Right atrium auricular region (tissue), 2 donors: ENCODE data around the gene PVALEF. TPM values are rescaled to one million over a fixed set of nuclear protein-coding genes. Genes with fewer than 3 reads are reported as not detected.

Experiments
- DNase-seq: peaks from one replicate; pipeline ENCODE4 v3.0.0-alpha.2; 2019; ENCODE audit warnings: low spot score
- H3K27ac ChIP-seq, 2 donors: fragments of 200-600 bp; sonication (generic); 1 replicate in 1 of 2; 2 replicates in 1 of 2; pipeline ENCODE4 v1.5.1; 2016 to 2019
- H3K27me3 ChIP-seq, 2 donors: fragments of 200-600 bp; sonication (generic); one replicate each; pipeline versions ENCODE4 v1.5.1 to v1.6.0; 2017 to 2019
- H3K36me3 ChIP-seq: fragments of 200-600 bp; sonication (generic); one replicate; pipeline ENCODE4 v1.5.1; 2016
- H3K4me1 ChIP-seq, 2 donors: fragments of 200-600 bp; sonication (generic); one replicate each; pipeline versions ENCODE4 v1.5.1 to v1.6.0; 2017 to 2019
- H3K4me3 ChIP-seq, 2 donors: fragments of 200-600 bp; sonication (generic); 1 replicate in 1 of 2; 2 replicates in 1 of 2; pipeline ENCODE4 v1.5.1; 2017 to 2019; ENCODE audit warnings: mild to moderate bottlenecking in 1 of 2, moderate library complexity in 1 of 2
- H3K9me3 ChIP-seq, 2 donors: fragments of 200-600 bp; sonication (generic); one replicate each; pipeline ENCODE4 v1.5.1; 2019
- total RNA-seq, 2 donors: library from RNA; depleted of rRNA; stranded (reverse); fragments of >200 nt; gene quantifications; one replicate each; pipeline ENCODE4 v1.1.0, GENCODE V29; 2016
- TF ChIP-seq, protein P1 (sequence below), 2 donors: fragments of 200-600 bp; sonication (generic); IDR thresholded peaks; one replicate each; pipeline ENCODE4 v1.5.1; 2019; ENCODE audit warnings: antibody characterized with exemption in 2 of 2

Gene PVALEF
- total RNA-seq, 2 donors from 2014 or later, result not detected

DNA sequence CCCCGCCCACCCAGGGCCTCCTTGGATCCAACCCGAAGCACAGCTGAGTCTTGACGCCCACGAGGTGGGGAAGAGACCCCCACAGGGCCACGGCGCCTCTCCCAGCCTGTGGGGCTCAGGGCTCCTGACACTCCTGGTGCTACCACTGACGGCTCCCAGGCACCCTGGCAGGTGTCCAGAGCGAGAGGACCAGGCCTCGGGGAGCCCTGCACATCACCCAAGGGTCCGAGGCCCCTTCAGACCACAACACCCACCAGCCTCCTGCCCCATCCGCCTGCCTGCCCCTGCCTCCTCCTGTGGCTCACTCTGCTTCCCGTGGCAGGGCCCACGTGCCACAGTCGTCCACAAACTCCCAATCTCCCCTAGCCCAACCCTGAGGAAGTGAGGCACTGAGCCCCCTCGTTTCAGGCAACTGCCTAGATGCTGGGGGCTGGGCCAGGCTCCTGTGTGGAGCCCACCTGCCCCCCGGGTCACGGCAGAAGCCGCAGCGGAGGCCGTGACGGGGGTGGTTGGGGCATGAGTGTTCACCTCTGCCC is 29.0 kb downstream of the PVALEF start:
- no peaks in the 10 kb centered on the region for H3K9me3 ChIP-seq
- no peaks in the 10 kb centered on the region for H3K36me3 ChIP-seq
- TF ChIP-seq, protein P1, sequence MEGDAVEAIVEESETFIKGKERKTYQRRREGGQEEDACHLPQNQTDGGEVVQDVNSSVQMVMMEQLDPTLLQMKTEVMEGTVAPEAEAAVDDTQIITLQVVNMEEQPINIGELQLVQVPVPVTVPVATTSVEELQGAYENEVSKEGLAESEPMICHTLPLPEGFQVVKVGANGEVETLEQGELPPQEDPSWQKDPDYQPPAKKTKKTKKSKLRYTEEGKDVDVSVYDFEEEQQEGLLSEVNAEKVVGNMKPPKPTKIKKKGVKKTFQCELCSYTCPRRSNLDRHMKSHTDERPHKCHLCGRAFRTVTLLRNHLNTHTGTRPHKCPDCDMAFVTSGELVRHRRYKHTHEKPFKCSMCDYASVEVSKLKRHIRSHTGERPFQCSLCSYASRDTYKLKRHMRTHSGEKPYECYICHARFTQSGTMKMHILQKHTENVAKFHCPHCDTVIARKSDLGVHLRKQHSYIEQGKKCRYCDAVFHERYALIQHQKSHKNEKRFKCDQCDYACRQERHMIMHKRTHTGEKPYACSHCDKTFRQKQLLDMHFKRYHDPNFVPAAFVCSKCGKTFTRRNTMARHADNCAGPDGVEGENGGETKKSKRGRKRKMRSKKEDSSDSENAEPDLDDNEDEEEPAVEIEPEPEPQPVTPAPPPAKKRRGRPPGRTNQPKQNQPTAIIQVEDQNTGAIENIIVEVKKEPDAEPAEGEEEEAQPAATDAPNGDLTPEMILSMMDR (IDR thresholded peaks at IDR 0.05), result no peak
- no peak overlapping the region for H3K27ac ChIP-seq
- H3K4me3 ChIP-seq, result no peak overlapping the region
- no peaks in the 10 kb centered on the region for H3K27me3 ChIP-seq
- no peak for DNase-seq
- H3K4me1 ChIP-seq, result no peaks in the 10 kb centered on the region

DNA sequence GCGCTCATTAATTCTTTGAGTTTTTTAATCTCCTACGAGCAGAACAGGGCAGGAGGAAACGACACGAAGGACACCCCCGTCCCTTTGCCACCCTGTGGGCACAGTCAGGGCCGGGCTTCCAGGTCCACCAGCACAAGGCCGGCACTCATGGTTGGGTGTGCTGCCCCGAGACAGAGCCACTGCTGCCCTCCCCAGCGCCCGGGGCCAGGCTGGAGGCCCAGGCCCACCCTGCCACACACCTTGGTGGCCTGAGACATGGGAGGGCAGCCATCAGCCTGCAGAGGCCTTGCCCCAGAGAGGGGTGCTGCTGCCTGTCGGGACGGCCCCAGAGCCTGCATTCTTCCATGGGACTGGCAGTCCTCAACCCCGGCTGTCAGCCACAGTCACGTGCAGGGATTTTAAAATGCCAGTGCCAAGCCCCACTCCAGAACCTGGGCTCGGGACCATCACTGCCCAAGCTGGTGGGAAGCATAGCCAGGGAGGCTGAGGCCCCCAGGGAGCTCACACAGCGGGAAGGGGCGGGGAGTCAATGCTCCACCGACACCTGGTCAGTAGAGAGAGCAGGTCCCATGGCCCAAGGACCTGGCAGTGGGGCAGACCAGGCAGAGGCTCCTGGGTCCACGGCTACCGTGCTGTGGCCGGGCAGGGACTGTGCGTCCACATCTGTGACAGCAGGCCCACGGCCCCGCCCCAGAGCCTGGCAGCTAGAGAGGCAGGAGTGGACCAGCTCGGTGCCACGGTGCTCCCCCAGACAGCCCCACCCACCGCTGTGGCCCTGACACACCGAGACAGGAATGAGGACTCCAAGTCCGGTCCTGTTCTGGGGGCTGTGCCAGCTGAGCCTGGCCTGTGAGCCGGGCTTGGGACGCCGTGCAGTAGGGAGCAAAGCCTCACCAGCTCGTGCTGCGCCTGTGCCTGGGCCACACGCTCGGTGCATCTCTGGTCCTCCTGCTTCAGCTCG is 29.9 kb downstream of the PVALEF start:
- no peaks in the 10 kb centered on the region for H3K9me3 ChIP-seq
- H3K36me3 ChIP-seq, result no peaks in the 10 kb centered on the region
- no peak overlapping the region for H3K27ac ChIP-seq
- H3K4me1 ChIP-seq, result no peaks in the 10 kb centered on the region
- no peak for DNase-seq
- TF ChIP-seq, protein P1 (IDR thresholded peaks at IDR 0.05), result no peak
- no peaks in the 10 kb centered on the region for H3K27me3 ChIP-seq
- no peak overlapping the region for H3K4me3 ChIP-seq

GRCh38 chr17:81195941-81196495 is 30.7 kb downstream of the PVALEF start:
- no peaks in the 10 kb centered on the region for H3K36me3 ChIP-seq
- peaks cover 0 to 8% of the 10 kb centered on the region in 2 donors for H3K4me1 ChIP-seq
- H3K27ac ChIP-seq, result no peak overlapping the region
- no peaks in the 10 kb centered on the region for H3K27me3 ChIP-seq
- no peak overlapping the region for H3K4me3 ChIP-seq
- no peaks in the 10 kb centered on the region for H3K9me3 ChIP-seq
- TF ChIP-seq, protein P1 (IDR thresholded peaks at IDR 0.05), result no peak
- no peak for DNase-seq

- Histone ChIP-seq H3K4me3 (no peak overlapping the region), H3K9me3 (no peaks in the 10 kb centered on the region), H3K36me3 (no peaks in the 10 kb centered on the region), H3K4me1 (peaks cover 0 to 9% of the 10 kb centered on the region in 2 donors), H3K27ac (no peak overlapping the region), H3K27me3 (no peaks in the 10 kb centered on the region)
- TF ChIP-seq, protein P1 (IDR thresholded peaks at IDR 0.05), result no peak
- no peak for DNase-seq
These were observed 31.4 kb downstream of the PVALEF start for GRCh38 chr17:81196505-81197408.

DNA sequence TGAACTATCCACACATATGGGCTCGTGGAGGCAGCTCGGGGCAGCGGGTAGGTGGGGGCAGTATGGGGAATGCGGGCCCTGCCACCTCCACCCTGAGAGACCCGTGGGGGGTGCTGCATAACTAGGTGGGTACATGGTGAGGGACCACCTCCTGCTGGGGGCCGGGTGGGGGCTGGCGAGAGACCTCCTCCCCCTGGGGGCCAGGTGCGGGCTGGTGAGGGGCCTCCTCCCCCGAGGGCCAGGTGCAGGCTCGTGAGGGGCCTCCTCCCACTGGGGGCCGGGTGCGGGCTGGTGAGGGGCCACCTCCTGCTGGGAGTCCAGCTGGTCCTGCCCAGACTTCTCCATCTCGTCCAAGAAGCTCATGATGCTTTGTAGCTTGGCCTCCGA is 32.1 kb downstream of the PVALEF start:
- no peak for DNase-seq
- Histone ChIP-seq H3K4me1 (peaks cover 0 to 9% of the 10 kb centered on the region in 2 donors), H3K27ac (no peak overlapping the region), H3K4me3 (no peak overlapping the region), H3K9me3 (no peaks in the 10 kb centered on the region), H3K27me3 (no peaks in the 10 kb centered on the region), H3K36me3 (no peaks in the 10 kb centered on the region)
- TF ChIP-seq, protein P1 (IDR thresholded peaks at IDR 0.05), result no peak
